OCI-LY7 (cell line): ENCODE measurements around the gene MKNK2. TPM values are rescaled to one million over a fixed set of nuclear protein-coding genes. Genes with fewer than 3 reads are reported as not detected.
A peak's percentile ranks its signal among the peaks of the same experiment; 100 is the strongest.

Source experiments
- BruUV-seq: library from RNA; stranded (reverse); fragments of 400-500 nt; replicated peaks from 2 replicates; lab custom pipeline; 2021; lab: Mats Ljungman, UMichigan
- CTCF ChIA-PET: fragments of 300-600 bp; sonication (Branson Sonifier 250); formaldehyde crosslinking; loops from one replicate; lab custom pipeline; 2022; ENCODE audit warnings: antibody characterized with exemption; ENCODE audit not compliant: unreplicated experiment; lab: Charles Lee
- POLR2A ChIA-PET: fragments of 300-600 bp; sonication (Branson Sonifier 250); formaldehyde crosslinking; loops from one replicate; lab custom pipeline; 2022; ENCODE audit warnings: antibody characterized with exemption; lab: Charles Lee
- DNase-seq: peaks from one replicate; pipeline ENCODE4 v3.0.0-alpha.2; 2015; ENCODE audit warnings: low spot score
- H2AFZ ChIP-seq: fragments of 200-600 bp; sonication (generic), shearing (Covaris generic); 2 replicates; pipeline ENCODE4 v1.6.1; 2014; ENCODE audit warnings: mild to moderate bottlenecking, antibody characterized with exemption, low read length, moderate library complexity
- H3K27ac ChIP-seq: fragments of 200-600 bp; sonication (generic); 2 replicates; pipeline ENCODE4 v1.5.1; 2014; ENCODE audit warnings: mixed run types, low read depth, mild to moderate bottlenecking, moderate library complexity, low read length, inconsistent platforms; ENCODE audit not compliant: poor library complexity, severe bottlenecking
- H3K36me3 ChIP-seq: fragments of 200-600 bp; sonication (generic); 2 replicates; pipeline ENCODE4 v1.6.1; 2014; ENCODE audit warnings: mild to moderate bottlenecking, antibody characterized with exemption, low read length, moderate library complexity, mixed read lengths; ENCODE audit not compliant: insufficient read depth
- H3K4me1 ChIP-seq: fragments of 200-600 bp; sonication (generic); 2 replicates; pipeline ENCODE4 v1.5.1; 2014; ENCODE audit warnings: mild to moderate bottlenecking, low read length; ENCODE audit not compliant: insufficient read depth, poor library complexity, severe bottlenecking
- H3K4me2 ChIP-seq: fragments of 200-600 bp; sonication (generic); 2 replicates; pipeline ENCODE4 v1.6.1; 2014; ENCODE audit warnings: mild to moderate bottlenecking, low read length
- H3K4me3 ChIP-seq: fragments of 200-600 bp; sonication (generic); 2 replicates; pipeline ENCODE4 v1.5.1; 2014; ENCODE audit warnings: mild to moderate bottlenecking, low read depth, low read length; ENCODE audit not compliant: poor library complexity, severe bottlenecking
- H3K79me2 ChIP-seq: fragments of 200-600 bp; sonication (generic); 2 replicates; pipeline ENCODE4 v1.6.1; 2016; ENCODE audit warnings: low read depth, mild to moderate bottlenecking, low read length, moderate library complexity, mixed read lengths; ENCODE audit not compliant: insufficient read depth
- H3K9me2 ChIP-seq: fragments of 200-600 bp; sonication (generic); 2 replicates; pipeline ENCODE4 v1.6.1; 2016; ENCODE audit warnings: mild to moderate bottlenecking, low read length, mixed read lengths; ENCODE audit not compliant: insufficient read depth
- H3K9me3 ChIP-seq: fragments of 200-600 bp; sonication (generic); 2 replicates; pipeline ENCODE4 v1.6.1; 2014; ENCODE audit warnings: mild to moderate bottlenecking, mixed run types, low read length, mixed read lengths
- H4K20me1 ChIP-seq: fragments of 200-600 bp; sonication (generic); 2 replicates; pipeline ENCODE4 v1.6.1; 2014; ENCODE audit warnings: mild to moderate bottlenecking, antibody characterized with exemption, low read length, moderate library complexity, mixed read lengths; ENCODE audit not compliant: insufficient read depth
- CTCF ChIP-seq: fragments of 200-600 bp; sonication (generic); conservative IDR thresholded peaks from 2 replicates; pipeline ENCODE4 v1.5.1; 2014; ENCODE audit warnings: mild to moderate bottlenecking, antibody characterized with exemption, low read length, moderate library complexity, mixed read lengths
- EZH2phosphoT487 ChIP-seq: fragments of 200-600 bp; sonication (generic); IDR thresholded peaks from 2 replicates; pipeline ENCODE4 v1.6.1; 2018; ENCODE audit warnings: low read depth, borderline replicate concordance, mild to moderate bottlenecking, mixed run types, antibody characterized with exemption, low read length, moderate library complexity, mixed read lengths
- intact Hi-C: fragments of 100-400 bp; cut with micrococcal nuclease; formaldehyde crosslinking; loops from one replicate; pipeline ENCODE4 v1.10.0; 2022; ENCODE audit not compliant: unreplicated experiment
- total RNA-seq, 2 experiments: library from RNA; depleted of rRNA in 1 of 2; stranded (reverse); fragments of >200 nt in 1 of 2; shearing (Covaris generic) in 1 of 2; gene quantifications; 2 replicates each; pipeline ENCODE4 v1.2.3, GENCODE V29; 2014 to 2022

The MKNK2 gene
- total RNA-seq, 2 experiments from 2014 or later, result 115 to 225 TPM

GRCh38 chr19:2053601-2054389 lies 2.8 kb upstream of the MKNK2 start:
- no peak for DNase-seq
- peaks cover 20% of the 10 kb centered on the region for H3K79me2 ChIP-seq
- BruUV-seq, result no TSS peak
- H3K9me3 ChIP-seq, result no peaks in the 10 kb centered on the region
- H2AFZ ChIP-seq, result no peak overlapping the region
- ChIA-PET POLR2A (no interaction called here), CTCF (no interaction called here)
- H4K20me1 ChIP-seq, result 0 out of 2 replicates have a peak, but pooled peaks cover 6% of the 10 kb centered on the region
- H3K4me1 ChIP-seq, result peaks cover 71% of the 10 kb centered on the region
- TF ChIP-seq EZH2phosphoT487, result no peak
- no peak for TF ChIP-seq CTCF
- H3K9me2 ChIP-seq, result no peaks in the 10 kb centered on the region
- peaks cover 6% of the 10 kb centered on the region; the same call in 1 of the 2 replicates for H3K36me3 ChIP-seq
- intact Hi-C loops, result no loop called here
- H3K27ac ChIP-seq, result no peak overlapping the region
- no peak overlapping the region for H3K4me2 ChIP-seq
- no peak overlapping the region for H3K4me3 ChIP-seq

GRCh38 chr19:2051773-2052704 lies 995 bp upstream of the MKNK2 start:
- H3K4me1 ChIP-seq, result peaks cover 66% of the 10 kb centered on the region
- CTCF ChIA-PET, result interaction anchor here (0.9 kb wide), 1 partner anchor 17 kb away, joined by 5 read pairs; no protein-coding TSS in a partner anchor
- POLR2A ChIA-PET, result interaction anchor here (0.7 to 1.7 kb wide), 10 partner anchors 9 to 155 kb away, joined by 3 to 10 read pairs (median 4); no protein-coding TSS in a partner anchor
- peak; percentile 63 for DNase-seq
- BruUV-seq, result no TSS peak
- intact Hi-C loops, result loop anchor here (2.0 kb wide), 2 partner anchors 35 to 43 kb away; no protein-coding TSS in a partner anchor
- H3K79me2 ChIP-seq, result peaks cover 30% of the 10 kb centered on the region
- TF ChIP-seq CTCF, result no peak; the same call in 1 of the 2 replicates
- no peak for TF ChIP-seq EZH2phosphoT487
- H2AFZ ChIP-seq, result peak overlapping the region; percentile 56
- peak overlapping the region; percentile 70 for H3K27ac ChIP-seq
- H3K36me3 ChIP-seq, result peaks cover 22% of the 10 kb centered on the region; the same call in 1 of the 2 replicates
- peak overlapping the region; percentile 58 for H3K4me3 ChIP-seq
- no peaks in the 10 kb centered on the region for H3K9me2 ChIP-seq
- peak overlapping the region; percentile 69 for H3K4me2 ChIP-seq
- H4K20me1 ChIP-seq, result 0 out of 2 replicates have a peak, but pooled peaks cover 6% of the 10 kb centered on the region
- no peaks in the 10 kb centered on the region for H3K9me3 ChIP-seq
